Measurements from ENCODE around the gene ZDHHC14. TPM values are rescaled to one million over a fixed set of nuclear protein-coding genes. Genes with fewer than 3 reads are reported as not detected.

The ZDHHC14 gene
- total and polyA plus RNA-seq, 2 of the 8 experiments (the other 6 are each of a cell fraction or from before 2014, with no cell fraction given) = 2.9 to 5.3 TPM

DNA sequence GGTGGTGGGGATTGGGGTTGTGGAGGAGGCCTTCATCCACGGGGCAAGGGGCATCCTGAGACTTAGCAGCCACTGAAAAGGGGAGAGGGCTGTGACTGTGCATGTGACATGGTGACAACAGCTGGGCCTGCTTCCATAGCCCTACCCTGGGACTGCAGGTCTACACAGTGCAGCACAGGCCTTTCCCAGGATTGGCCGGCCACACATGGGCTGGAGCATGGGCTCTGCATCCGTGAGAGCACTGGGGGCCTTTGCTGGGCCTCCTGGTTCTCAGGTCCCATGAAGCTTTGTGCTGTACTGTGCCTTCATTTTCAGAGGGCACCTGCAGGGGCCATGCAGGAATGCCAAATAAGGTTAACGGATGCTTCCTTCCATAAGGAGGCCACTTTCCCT lies 56.0 kb downstream of the ZDHHC14 start:
- Histone ChIP-seq H3K27me3 (replicated peaks in 1 of 4; ENCODE audit: control insufficient read depth in 3 of 4, extremely low read depth in 1 of 4, insufficient read depth in 3 of 4, low read length in 3 of 4) (no peaks in the 10 kb centered on the region), H2AFZ (ENCODE audit: low read length) (no peak overlapping the region), H2BK20ac (ENCODE audit: low read length) (no peak overlapping the region), H2AK5ac (ENCODE audit: low read depth, low read length) (0 out of 2 replicates have a peak overlapping the region, but pooled peaks have one; percentile 39), H2BK12ac (ENCODE audit: low read depth, low read length) (peak overlapping the region; percentile 68; the same call in 1 of the 2 replicates), H4K91ac (replicated peaks; ENCODE audit: insufficient read length, low read length) (no peak overlapping the region), H3K79me2 (ENCODE audit: control insufficient read depth in 1 of 2, insufficient read depth in 2 of 2, low read length in 2 of 2) (no peaks in the 10 kb centered on the region), H3K36me3 (ENCODE audit: control insufficient read depth in 2 of 4, insufficient read depth in 4 of 4, low read length in 3 of 4) (no peaks in the 10 kb centered on the region), H3K4ac (replicated peaks; ENCODE audit: insufficient read length, low read depth, low read length) (no peak overlapping the region), H4K5ac (ENCODE audit: insufficient read length, low read depth, low read length) (no peak overlapping the region), H3K9me3 (ENCODE audit: insufficient read depth in 2 of 2, low read depth in 1 of 2, low read length in 1 of 2) (no peaks in the 10 kb centered on the region), H3K4me3 (ENCODE audit: extremely low read depth in 1 of 4, insufficient read depth in 2 of 4, low read depth in 3 of 4, low read length in 4 of 4) (no peak overlapping the region), H2BK15ac (ENCODE audit: low read length) (0 out of 2 replicates have a peak overlapping the region, but pooled peaks have one; percentile 81), H3K27ac (ENCODE audit: low read depth, low read length) (no peak overlapping the region), H2BK5ac (ENCODE audit: low read depth, low read length) (peak overlapping the region; percentile 60), H3K14ac (ENCODE audit: insufficient read length) (no peak overlapping the region), H3K23me2 (ENCODE audit: low read depth, low read length) (peaks cover 2% of the 10 kb centered on the region; the same call in 1 of the 2 replicates), H4K20me1 (replicated peaks in 1 of 2; ENCODE audit: control insufficient read depth in 1 of 2, insufficient read depth in 2 of 2, low read length in 2 of 2) (no peaks in the 10 kb centered on the region), H4K8ac (ENCODE audit: extremely low read depth, insufficient read depth, low read length) (no peak overlapping the region), H3K4me1 (replicated peaks in 1 of 4; ENCODE audit: control insufficient read depth in 3 of 4, insufficient read depth in 4 of 4, low read length in 3 of 4) (peaks cover 3 to 9% (median 6%) of the 10 kb centered on the region in 4 experiments), H3K9ac (replicated peaks in 1 of 4; ENCODE audit: extremely low read depth in 1 of 4, low read depth in 3 of 4, low read length in 3 of 4) (no peak overlapping the region), H3K4me2 (ENCODE audit: insufficient read depth in 1 of 2, low read depth in 2 of 2, low read length in 2 of 2) (no peak overlapping the region), H3K79me1 (ENCODE audit: low read depth, low read length) (no peaks in the 10 kb centered on the region; the same call in 1 of the 2 replicates), H3K23ac (ENCODE audit: insufficient read length) (no peak overlapping the region), H3K18ac (ENCODE audit: extremely low read depth, low read length) (no peak overlapping the region), H2BK120ac (replicated peaks; ENCODE audit: low read depth, low read length) (no peak overlapping the region), H3K56ac (replicated peaks; ENCODE audit: insufficient read length, low read depth, low read length) (no peak overlapping the region)
- POLR2A ChIA-PET (ENCODE audit: partially characterized antibody) = interaction anchor here (0.8 kb wide), 1 partner anchor 10 kb away, joined by 3 read pairs; no protein-coding TSS in a partner anchor
- CTCF ChIA-PET (ENCODE audit: partially characterized antibody) = no interaction called here
- peak; percentile 60; the same call in 1 of the 2 replicates for TF ChIP-seq SRF (IDR thresholded peaks at IDR 0.05; ENCODE audit: low read depth, low read length)
- no peak for TF ChIP-seq FOSL1 (IDR thresholded peaks at IDR 0.05; ENCODE audit: insufficient read depth, low read depth, low read length)
- no peak for DNase-seq (ENCODE audit: low read depth in 1 of 2, low spot score in 2 of 2)
- WGBS, 2 experiments (ENCODE audit: extremely low coverage in 1 of 2, insufficient coverage in 1 of 2, insufficient read length in 1 of 2, insufficient replicate concordance in 2 of 2, low coverage in 1 of 2, low lambda C conversion rate in 2 of 2, missing lambda C conversion rate in 1 of 2) = 90% methylated on average over 4 of the region's 4 CpGs; no CpG with 5 or more reads in 1 of the 2 experiments
- no peak for FAIRE-seq
